ENCODE measurements around the gene HERPUD1.
"Not testable (repeated sequence)": the region's sequence is repeated elsewhere in the genome, so short reads cannot be mapped to it uniquely, and the experiment has no call there.

DNA sequence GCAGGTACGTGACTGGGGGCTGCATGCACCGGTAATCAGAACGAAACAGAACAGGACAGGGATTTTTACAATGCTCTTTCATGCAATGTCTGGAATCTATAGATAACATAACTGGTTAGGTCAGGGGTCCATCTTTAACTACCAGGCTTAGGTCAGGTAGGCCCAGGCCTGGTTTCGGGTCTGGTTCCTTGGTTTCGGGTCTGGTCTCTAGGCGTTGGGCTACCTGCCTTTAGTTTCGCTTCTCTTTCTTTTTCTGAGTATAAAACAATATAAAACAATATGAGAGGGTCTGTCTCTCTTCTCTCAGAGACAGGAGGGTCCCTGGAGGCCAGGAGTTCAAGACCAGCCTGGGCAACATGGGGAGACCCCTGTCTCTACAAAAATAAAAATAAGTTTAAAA lies 42.0 kb downstream of the HERPUD1 start:
- not testable (repeated sequence) for TF ChIP-seq CTCF (conservative IDR thresholded peaks at IDR 0.05); ZFX (IDR thresholded peaks at IDR 0.05)
